ENCODE results near the gene CDCA7L. TPM values are rescaled to one million over a fixed set of nuclear protein-coding genes. Genes with fewer than 3 reads are reported as not detected.

CDCA7L gene
- total RNA-seq, 1 experiment from 2014 or later = 107 TPM

GRCh38 chr7:21916176-21916575 is 29.5 kb downstream of the CDCA7L start:
- Histone ChIP-seq H3K27me3 (ENCODE audit: insufficient read depth, low read length) (no peaks in the 10 kb centered on the region), H3K9me2 (ENCODE audit: insufficient read depth) (no peaks in the 10 kb centered on the region), H3K4me3 (replicated peaks in 1 of 2; ENCODE audit: low read depth in 1 of 2, low read length in 2 of 2) (no peak overlapping the region), H3K4me2 (ENCODE audit: low read length) (no peak overlapping the region), H4K20me1 (ENCODE audit: insufficient read depth) (no peaks in the 10 kb centered on the region), H3K9ac (ENCODE audit: low read length) (no peak overlapping the region), H3K79me2 (ENCODE audit: insufficient read depth, low read length) (peaks cover 55% of the 10 kb centered on the region), H3K36me3 (ENCODE audit: control insufficient read depth in 1 of 2, insufficient read depth in 2 of 2, low read length in 2 of 2) (peaks cover 14 to 18% of the 10 kb centered on the region in 2 experiments; a peak in 3 of 4 replicates), H3K27ac (ENCODE audit: low read depth, low read length) (no peak overlapping the region), H3K9me3 (ENCODE audit: control insufficient read depth in 1 of 2, insufficient read depth in 1 of 2, low read depth in 1 of 2, low read length in 2 of 2) (no peaks in the 10 kb centered on the region), H2AFZ (ENCODE audit: low read depth, low read length, poor library complexity, severe bottlenecking) (no peak overlapping the region), H3K4me1 (ENCODE audit: control insufficient read depth in 1 of 2, insufficient read depth in 2 of 2, low read length in 2 of 2) (no peaks in the 10 kb centered on the region)
- ChIA-PET CTCF (no interaction called here), RAD21 (ENCODE audit: low non-redundant PET in 1 of 2, low total read pairs in 2 of 2, uncharacterized antibody in 2 of 2, unreplicated experiment in 2 of 2) (no interaction called here), POLR2A (no interaction called here)
- BruUV-seq (replicated peaks) = no TSS peak
- no peak for DNase-seq (ENCODE audit: low read depth, low spot score)
- no peak for ATAC-seq
- TF ChIP-seq TCF7L2 (IDR thresholded peaks at IDR 0.05; ENCODE audit: borderline replicate concordance, extremely low read depth, insufficient read depth, insufficient read length) = no peak
- TF ChIP-seq CTCF (IDR thresholded peaks at IDR 0.05 in 2 of 3, conservative IDR thresholded peaks at IDR 0.05 in 1 of 3; ENCODE audit: borderline replicate concordance in 1 of 3, insufficient read depth in 1 of 3, low read depth in 2 of 3, low read length in 2 of 3) = no peak
- no peak for TF ChIP-seq ZNF274 (IDR thresholded peaks at IDR 0.05; ENCODE audit: low read depth, low read length)
- no peak for TF ChIP-seq EZH2phosphoT487 (IDR thresholded peaks at IDR 0.05; ENCODE audit: borderline replicate concordance)
- no peak for TF ChIP-seq CBX3 (IDR thresholded peaks at IDR 0.05; ENCODE audit: low read depth)
- TF ChIP-seq ZFX (IDR thresholded peaks at IDR 0.05) = no peak
- TF ChIP-seq POLR2A (IDR thresholded peaks at IDR 0.05; ENCODE audit: borderline replicate concordance, extremely low read depth, insufficient read depth, insufficient read length) = no peak
- TF ChIP-seq ELF1 (IDR thresholded peaks at IDR 0.05; ENCODE audit: borderline replicate concordance, low read depth) = no peak
- TF ChIP-seq FOSL1 (IDR thresholded peaks at IDR 0.05; ENCODE audit: low read depth) = no peak
- intact Hi-C loops (cut with micrococcal nuclease) = no loop called here

- no peak overlapping the region for H3K4me2 ChIP-seq (ENCODE audit: low read length)
- H3K9me2 ChIP-seq (ENCODE audit: insufficient read depth) = no peaks in the 10 kb centered on the region
- H3K9ac ChIP-seq (ENCODE audit: low read length) = no peak overlapping the region
- no peak overlapping the region for H2AFZ ChIP-seq (ENCODE audit: low read depth, low read length, poor library complexity, severe bottlenecking)
- RAD21 ChIA-PET (ENCODE audit: low non-redundant PET in 1 of 2, low total read pairs in 2 of 2, uncharacterized antibody in 2 of 2, unreplicated experiment in 2 of 2) = no interaction called here
- H3K27me3 ChIP-seq (ENCODE audit: insufficient read depth, low read length) = no peaks in the 10 kb centered on the region
- peaks cover 14 to 18% of the 10 kb centered on the region in 2 experiments; a peak in 3 of 4 replicates for H3K36me3 ChIP-seq (ENCODE audit: control insufficient read depth in 1 of 2, insufficient read depth in 2 of 2, low read length in 2 of 2)
- intact Hi-C loops (cut with micrococcal nuclease) = no loop called here
- H4K20me1 ChIP-seq (ENCODE audit: insufficient read depth) = no peaks in the 10 kb centered on the region
- no peaks in the 10 kb centered on the region for H3K9me3 ChIP-seq (ENCODE audit: control insufficient read depth in 1 of 2, insufficient read depth in 1 of 2, low read depth in 1 of 2, low read length in 2 of 2)
- H3K79me2 ChIP-seq (ENCODE audit: insufficient read depth, low read length) = peaks cover 48% of the 10 kb centered on the region
- no peak for DNase-seq (ENCODE audit: low read depth, low spot score)
- no peak for ATAC-seq
- H3K4me3 ChIP-seq (replicated peaks in 1 of 2; ENCODE audit: low read depth in 1 of 2, low read length in 2 of 2) = no peak overlapping the region
- POLR2A ChIA-PET = interaction anchor here (0.7 kb wide), 1 partner anchor 633 kb away, joined by 3 read pairs; no protein-coding TSS in a partner anchor
- CTCF ChIA-PET = no interaction called here
- H3K27ac ChIP-seq (ENCODE audit: low read depth, low read length) = no peak overlapping the region
- no peaks in the 10 kb centered on the region for H3K4me1 ChIP-seq (ENCODE audit: control insufficient read depth in 1 of 2, insufficient read depth in 2 of 2, low read length in 2 of 2)
- BruUV-seq (replicated peaks) = no TSS peak
- TF ChIP-seq EZH2phosphoT487 (IDR thresholded peaks at IDR 0.05; ENCODE audit: borderline replicate concordance) (no peak), EGR1 (IDR thresholded peaks at IDR 0.05; ENCODE audit: low read depth) (no peak), CBX3 (IDR thresholded peaks at IDR 0.05; ENCODE audit: low read depth) (no peak), CTCF (IDR thresholded peaks at IDR 0.05 in 2 of 3, conservative IDR thresholded peaks at IDR 0.05 in 1 of 3; ENCODE audit: borderline replicate concordance in 1 of 3, insufficient read depth in 1 of 3, low read depth in 2 of 3, low read length in 2 of 3) (no peak), SRF (IDR thresholded peaks at IDR 0.05; ENCODE audit: low read depth) (no peak), REST (IDR thresholded peaks at IDR 0.05; ENCODE audit: low read depth) (no peak)
These were observed 30.6 kb downstream of the CDCA7L start for GRCh38 chr7:21915140-21915539.
